GM12891 (cell line): Measurements from ENCODE around the gene SLC22A2.

Experiments
- POLR2A ChIP-seq: IDR thresholded peaks from 2 replicates; pipeline ENCODE4 v1.6.1; 2011; ENCODE audit warnings: low read depth, low read length, control low read depth
- POLR2AphosphoS5 ChIP-seq: IDR thresholded peaks from 2 replicates; pipeline ENCODE4 v1.6.1; 2011; ENCODE audit warnings: low read depth, low read length, control low read depth
- SPI1 ChIP-seq: IDR thresholded peaks from 2 replicates; pipeline ENCODE4 v1.6.1; 2011; ENCODE audit warnings: low read depth, low read length, control low read depth
- TAF1 ChIP-seq: IDR thresholded peaks from 2 replicates; pipeline ENCODE4 v1.6.1; 2011; ENCODE audit warnings: low read depth, low read length, control low read depth

GRCh38 chr6:160224639-160225237, 33.9 kb downstream of the SLC22A2 start:
- TF ChIP-seq POLR2A (no peak), TAF1 (no peak), SPI1 (no peak), POLR2AphosphoS5 (no peak)
